Muscle layer of colon (tissue), 2 donors: ENCODE measurements around the gene IREB2.
"Not testable (repeated sequence)": the region's sequence is repeated elsewhere in the genome, so short reads cannot be mapped to it uniquely, and the experiment has no call there.

Experiments used
- H3K27ac ChIP-seq: one replicate; pipeline ENCODE4 v1.7.0; 2013; ENCODE audit warnings: low read depth, mild to moderate bottlenecking, low read length, moderate library complexity
- H3K27me3 ChIP-seq, 2 donors: one replicate each; pipeline ENCODE4 v1.7.0; 2013; ENCODE audit warnings: low read length in 2 of 2, mild to moderate bottlenecking in 2 of 2; ENCODE audit not compliant: insufficient read depth in 2 of 2, control insufficient read depth in 1 of 2
- H3K36me3 ChIP-seq: one replicate; pipeline ENCODE4 v1.7.0; 2013; ENCODE audit warnings: mild to moderate bottlenecking, low read length; ENCODE audit not compliant: insufficient read depth
- H3K4me1 ChIP-seq: one replicate; pipeline ENCODE4 v1.7.0; 2013; ENCODE audit warnings: mild to moderate bottlenecking, low read length; ENCODE audit not compliant: insufficient read depth
- H3K4me3 ChIP-seq, 2 donors: one replicate each; pipeline ENCODE4 v1.7.0; 2013; ENCODE audit warnings: low read length in 2 of 2, low read depth in 1 of 2, mild to moderate bottlenecking in 1 of 2, moderate library complexity in 1 of 2
- H3K9ac ChIP-seq: one replicate; pipeline ENCODE4 v1.7.0; 2013; ENCODE audit warnings: low read length
- H3K9me3 ChIP-seq: one replicate; pipeline ENCODE4 v1.7.0; 2013; ENCODE audit warnings: mild to moderate bottlenecking, low read length
- donor health status: abdominal sarcoma.
- donor health status: Adenocarcinoma of cecum.

Gene IREB2

DNA sequence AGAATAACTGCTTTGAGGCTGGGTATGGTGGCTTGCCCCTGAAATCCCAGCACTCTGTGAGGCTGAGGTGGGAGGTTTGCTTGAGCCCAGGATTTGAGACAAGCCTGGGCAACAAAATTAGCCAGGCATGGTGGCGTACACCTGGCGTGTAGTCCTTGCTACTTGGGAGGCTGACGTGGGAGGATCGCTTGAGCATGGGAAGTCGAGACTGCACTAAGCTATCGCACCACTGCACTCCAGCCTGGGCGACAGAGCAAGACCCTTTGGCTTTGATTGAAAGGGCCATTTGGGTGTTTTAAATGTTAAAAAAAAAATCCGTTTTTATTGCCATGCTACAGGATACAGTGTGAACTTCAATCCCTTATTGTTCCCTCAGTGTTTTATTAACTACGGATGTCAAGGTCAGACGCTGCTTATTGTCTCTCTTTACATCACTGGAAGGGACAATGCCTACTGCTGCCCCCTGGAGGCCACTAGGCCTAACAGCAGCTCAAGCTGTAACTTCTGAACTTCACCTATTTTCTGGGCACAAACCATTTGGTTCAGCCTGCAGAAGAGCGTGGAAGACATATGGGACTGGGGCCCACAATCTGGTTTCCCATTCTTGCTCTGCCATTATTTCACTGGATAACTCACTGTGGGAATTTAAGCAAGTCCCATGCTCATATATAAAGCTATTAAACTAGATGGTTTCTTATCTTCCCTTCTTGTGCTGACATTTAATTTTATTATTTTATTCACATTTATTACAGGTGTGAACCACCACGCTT is 15.3 kb upstream of the IREB2 start:
- Histone ChIP-seq H3K9me3 (no peaks in the 10 kb centered on the region), H3K27ac (no peak overlapping the region), H3K4me3 (no peak overlapping the region), H3K27me3 (no peaks in the 10 kb centered on the region), H3K36me3 (no peaks in the 10 kb centered on the region), H3K4me1 (peaks cover 6% of the 10 kb centered on the region), H3K9ac (no peak overlapping the region)

DNA sequence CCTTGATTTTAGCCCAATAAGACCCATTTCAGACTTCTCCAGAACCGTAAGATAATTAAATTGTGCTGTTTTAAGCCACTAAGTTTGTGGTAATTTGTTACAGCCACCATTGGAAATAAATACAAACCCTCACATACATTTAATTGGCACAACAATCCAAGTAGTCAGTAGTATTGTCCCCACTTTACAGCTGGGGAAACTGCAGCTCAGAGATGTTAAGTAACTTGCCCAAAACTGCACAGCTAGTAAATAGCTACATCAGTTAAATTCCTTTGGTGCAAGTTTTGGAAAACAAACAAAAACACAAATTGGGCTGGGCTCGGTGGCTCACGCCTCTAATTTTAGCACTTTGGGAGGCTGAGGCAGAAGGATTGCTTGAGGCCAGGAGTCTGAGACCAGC is 13.3 kb upstream of the IREB2 start:
- no peaks in the 10 kb centered on the region for H3K36me3 ChIP-seq
- H3K27ac ChIP-seq: no peak overlapping the region
- no peaks in the 10 kb centered on the region for H3K9me3 ChIP-seq
- no peak overlapping the region for H3K4me3 ChIP-seq
- H3K27me3 ChIP-seq: no peaks in the 10 kb centered on the region
- peaks cover 6% of the 10 kb centered on the region for H3K4me1 ChIP-seq
- H3K9ac ChIP-seq: no peak overlapping the region

DNA sequence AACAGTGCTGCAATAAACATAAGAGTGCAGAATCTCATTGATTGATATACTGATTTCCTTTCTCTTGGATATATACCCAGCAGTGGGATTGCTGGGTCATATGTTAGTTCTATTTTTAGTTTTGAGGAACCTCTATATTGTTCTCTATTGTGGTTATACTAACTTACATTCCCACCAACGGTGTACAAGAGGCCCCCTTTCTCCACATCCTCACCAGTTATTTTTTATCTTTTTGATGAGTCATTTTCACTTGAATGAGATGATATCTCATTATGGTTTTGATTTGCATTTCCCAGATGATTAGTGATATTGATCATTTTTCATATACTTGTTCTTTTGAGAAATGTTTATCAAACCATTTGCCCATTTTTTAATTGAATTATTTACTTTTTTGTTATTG is 12.4 kb upstream of the IREB2 start:
- H3K9ac ChIP-seq: no peak overlapping the region
- H3K27ac ChIP-seq: no peak overlapping the region
- H3K4me3 ChIP-seq: no peak overlapping the region
- peaks cover 6% of the 10 kb centered on the region for H3K4me1 ChIP-seq
- no peaks in the 10 kb centered on the region for H3K36me3 ChIP-seq
- no peaks in the 10 kb centered on the region for H3K27me3 ChIP-seq
- H3K9me3 ChIP-seq: no peaks in the 10 kb centered on the region

DNA sequence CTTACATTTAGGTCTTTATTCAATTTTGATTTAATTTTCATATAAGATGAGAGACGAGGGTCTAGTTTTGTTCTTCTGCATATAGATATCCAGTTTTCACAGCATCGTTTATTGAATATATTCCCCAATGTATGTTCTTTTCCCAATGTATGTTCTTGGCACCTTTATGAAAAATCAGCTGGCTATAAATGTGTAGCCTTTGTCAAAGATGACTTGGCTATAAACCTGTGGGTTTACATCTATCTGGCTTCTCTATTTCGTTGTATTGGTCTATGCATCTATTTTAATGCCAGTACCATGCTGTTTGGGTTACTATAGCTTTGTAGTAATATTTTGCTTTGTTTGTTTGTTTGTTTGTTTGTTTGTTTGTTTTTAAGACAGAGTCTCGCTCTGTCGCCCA is 11.7 kb upstream of the IREB2 start:
- Histone ChIP-seq H3K9me3 (no peaks in the 10 kb centered on the region), H3K4me3 (no peak overlapping the region), H3K36me3 (no peaks in the 10 kb centered on the region), H3K27ac (no peak overlapping the region), H3K4me1 (peaks cover 6% of the 10 kb centered on the region), H3K27me3 (no peaks in the 10 kb centered on the region), H3K9ac (no peak overlapping the region)

DNA sequence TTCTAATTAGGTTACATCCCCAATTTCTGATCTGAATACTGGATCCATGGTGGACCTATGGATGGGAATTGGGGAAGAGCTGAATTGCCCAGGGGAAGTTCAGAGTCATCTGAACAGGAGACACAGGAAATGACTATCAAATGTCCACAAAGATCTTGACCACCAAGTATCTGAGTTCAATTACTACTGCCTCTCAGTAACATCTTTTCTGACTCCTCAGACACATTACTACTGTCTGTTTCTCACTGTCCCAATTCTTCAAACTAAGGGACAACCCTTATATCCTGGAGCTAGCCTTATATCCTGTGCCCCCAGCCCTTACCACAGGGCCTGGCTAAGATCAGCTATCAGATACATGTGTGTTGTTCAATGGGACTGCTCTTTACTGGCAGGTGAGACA is 10.1 kb upstream of the IREB2 start:
- Histone ChIP-seq H3K9ac (no peak overlapping the region), H3K4me3 (no peak overlapping the region), H3K27me3 (no peaks in the 10 kb centered on the region), H3K36me3 (no peaks in the 10 kb centered on the region), H3K27ac (no peak overlapping the region), H3K9me3 (no peaks in the 10 kb centered on the region), H3K4me1 (no peaks in the 10 kb centered on the region)

DNA sequence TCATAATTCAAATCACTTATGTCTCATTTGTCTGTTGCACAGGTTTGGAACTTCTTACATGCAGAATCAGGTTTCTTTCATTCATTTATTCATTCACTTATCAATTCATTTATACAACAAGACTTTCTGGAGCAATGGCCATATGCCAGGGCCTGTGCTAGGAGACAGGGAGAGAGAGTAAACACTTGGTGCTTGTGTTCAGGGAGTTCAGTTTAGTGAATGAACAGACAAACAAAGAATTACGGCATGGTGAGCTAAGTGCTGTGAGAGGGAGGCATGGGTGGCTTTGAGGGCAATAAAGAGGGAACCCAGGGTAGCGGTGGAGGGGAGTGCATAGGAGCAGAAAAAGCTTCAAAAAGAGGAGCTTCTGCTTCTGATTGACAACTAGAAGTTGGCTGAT is 8.5 kb upstream of the IREB2 start:
- Histone ChIP-seq H3K36me3 (no peaks in the 10 kb centered on the region), H3K9ac (no peak overlapping the region), H3K4me1 (no peaks in the 10 kb centered on the region), H3K27me3 (no peaks in the 10 kb centered on the region), H3K9me3 (no peaks in the 10 kb centered on the region), H3K4me3 (no peak overlapping the region), H3K27ac (no peak overlapping the region)

DNA sequence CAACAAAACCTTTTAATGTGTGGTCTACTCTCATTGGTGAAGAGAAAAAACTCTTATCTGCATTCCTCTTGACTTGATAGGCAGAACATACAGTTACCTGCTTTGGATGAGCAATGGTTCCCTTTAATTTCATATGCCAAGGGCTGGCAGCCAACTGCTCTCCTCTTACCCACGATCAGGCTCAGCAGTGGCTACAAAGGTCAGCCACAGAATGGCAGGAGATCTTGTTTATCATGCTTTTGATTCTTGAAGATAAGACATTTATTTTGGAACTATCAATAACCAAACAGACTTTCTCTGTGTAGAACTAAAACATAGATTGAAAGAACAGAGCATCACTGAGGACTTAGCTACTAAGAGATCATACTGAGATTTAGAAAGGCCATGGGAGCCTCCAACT is 6.1 kb upstream of the IREB2 start:
- Histone ChIP-seq H3K27ac (no peak overlapping the region), H3K36me3 (no peaks in the 10 kb centered on the region), H3K9me3 (no peaks in the 10 kb centered on the region), H3K9ac (no peak overlapping the region), H3K4me1 (peaks cover 4% of the 10 kb centered on the region), H3K27me3 (no peaks in the 10 kb centered on the region), H3K4me3 (no peak overlapping the region)

DNA sequence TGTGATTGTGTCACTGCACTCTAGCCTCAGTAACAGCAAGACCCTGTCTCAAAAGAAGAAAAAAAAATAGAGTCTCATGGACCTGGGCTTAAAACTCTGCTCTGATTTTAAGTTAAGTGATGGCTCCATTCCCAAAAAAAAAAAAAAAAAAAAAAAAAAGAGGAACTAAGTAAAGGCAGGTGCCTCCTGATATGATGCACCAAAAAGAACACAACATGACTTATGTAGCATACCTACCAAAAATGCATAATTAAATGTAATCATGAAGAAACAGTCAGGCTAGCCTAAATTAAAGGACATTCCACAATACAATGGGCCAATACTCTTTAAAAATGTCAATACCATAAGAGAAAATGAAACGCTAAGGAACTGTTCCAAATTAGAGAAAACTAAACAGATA is 5.4 kb upstream of the IREB2 start:
- peaks cover 9% of the 10 kb centered on the region for H3K4me1 ChIP-seq
- no peak overlapping the region for H3K27ac ChIP-seq
- no peaks in the 10 kb centered on the region for H3K9me3 ChIP-seq
- H3K36me3 ChIP-seq: no peaks in the 10 kb centered on the region
- no peaks in the 10 kb centered on the region for H3K27me3 ChIP-seq
- no peak overlapping the region for H3K4me3 ChIP-seq
- H3K9ac ChIP-seq: no peak overlapping the region

DNA sequence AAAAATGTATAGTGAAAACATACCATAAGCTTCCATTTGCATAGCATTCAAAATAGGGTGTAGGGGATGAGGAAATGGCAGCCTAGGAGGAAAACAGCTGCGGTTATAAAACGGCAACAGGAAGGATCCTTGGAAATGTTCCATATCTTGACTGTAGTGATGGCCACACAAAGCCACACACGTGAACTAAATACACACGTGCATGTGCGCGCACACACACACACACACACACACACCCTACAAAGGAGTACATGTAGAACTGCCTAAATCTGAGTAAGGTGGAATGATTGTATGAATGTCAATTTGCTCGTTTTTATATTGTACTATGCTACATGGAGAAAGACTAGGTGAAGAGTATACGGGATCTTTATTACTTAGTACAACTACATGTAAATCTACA is 3.9 kb upstream of the IREB2 start:
- Histone ChIP-seq H3K27ac (no peak overlapping the region), H3K9me3 (no peaks in the 10 kb centered on the region), H3K27me3 (no peaks in the 10 kb centered on the region), H3K4me3 (no peak overlapping the region), H3K4me1 (peaks cover 14% of the 10 kb centered on the region), H3K36me3 (no peaks in the 10 kb centered on the region), H3K9ac (no peak overlapping the region)

DNA sequence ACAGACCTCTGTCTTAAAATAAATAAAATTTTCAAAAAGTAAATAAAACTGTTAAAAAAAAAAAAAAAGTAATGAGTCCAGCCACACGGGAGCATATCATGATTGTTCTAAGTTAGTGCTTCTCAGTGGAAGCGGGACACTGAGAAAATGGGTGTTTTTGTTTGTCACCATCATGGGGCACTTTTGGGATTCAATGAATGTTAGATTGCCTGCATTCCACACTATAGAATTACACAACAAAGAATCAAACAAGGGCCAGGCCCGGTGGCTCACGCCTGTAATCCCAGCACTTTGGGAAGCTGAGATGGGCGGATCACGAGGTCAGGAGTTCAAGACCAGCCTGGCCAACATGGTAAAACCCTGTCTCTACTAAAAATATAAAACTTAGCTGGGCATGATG is 3.3 kb upstream of the IREB2 start:
- H3K9me3 ChIP-seq, H3K4me3 ChIP-seq, H3K27me3 ChIP-seq, H3K27ac ChIP-seq, H3K9ac ChIP-seq, H3K36me3 ChIP-seq: not testable (repeated sequence)
- H3K4me1 ChIP-seq: peaks cover 19% of the 10 kb centered on the region

DNA sequence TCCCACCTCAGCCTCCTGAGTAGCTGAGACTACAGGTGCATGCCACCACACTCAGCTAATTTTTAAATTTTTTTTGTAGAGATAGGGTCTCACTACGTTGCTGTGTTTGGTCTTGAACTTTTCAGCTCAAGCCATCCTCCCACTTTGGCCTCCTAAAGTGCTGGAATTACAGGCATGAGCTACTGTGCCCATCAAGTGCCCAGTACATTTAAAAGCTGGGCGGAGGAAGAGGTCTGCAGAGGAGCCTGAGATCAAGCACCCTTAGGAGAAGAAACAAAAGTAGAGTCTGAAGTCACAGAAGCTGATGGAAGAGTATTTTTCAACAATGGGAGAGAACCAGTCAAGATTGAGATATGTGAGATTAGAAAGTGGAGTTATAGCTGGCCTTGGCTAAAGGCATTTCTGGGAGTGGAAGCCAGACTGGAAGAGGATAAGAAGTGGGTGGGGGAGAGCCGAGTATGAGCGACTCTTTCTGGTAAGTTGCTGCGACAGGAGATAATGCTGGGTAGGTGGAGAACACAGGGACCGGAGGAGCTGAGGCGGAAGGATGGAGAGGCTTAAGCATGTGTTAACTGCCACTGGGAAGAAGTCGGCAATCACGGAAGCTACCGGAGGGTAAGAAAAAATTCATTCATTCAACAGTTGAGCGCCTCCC is 782 bp upstream of the IREB2 start:
- H3K9me3 ChIP-seq: no peaks in the 10 kb centered on the region
- H3K9ac ChIP-seq: peak overlapping the region; percentile 4
- peaks cover 16% of the 10 kb centered on the region for H3K36me3 ChIP-seq
- peak overlapping the region; percentile 78 for H3K27ac ChIP-seq
- H3K27me3 ChIP-seq: no peaks in the 10 kb centered on the region
- H3K4me3 ChIP-seq: peak overlapping the region; percentile 54 to 68
- peaks cover 34% of the 10 kb centered on the region for H3K4me1 ChIP-seq
